H1 (cell line): ENCODE data around the gene CANT1. TPM values are rescaled to one million over a fixed set of nuclear protein-coding genes. Genes with fewer than 3 reads are reported as not detected.

Experiments used
- CTCF ChIA-PET: fragments of 300-600 bp; sonication (Branson Sonifier 250); formaldehyde crosslinking; loops from one replicate; lab custom pipeline; 2021; ENCODE audit not compliant: partially characterized antibody; lab: Charles Lee
- POLR2A ChIA-PET: fragments of 300-600 bp; sonication (Branson Sonifier 250); formaldehyde crosslinking; loops from one replicate; lab custom pipeline; 2021; ENCODE audit warnings: inconsistent platforms; ENCODE audit not compliant: partially characterized antibody; lab: Charles Lee
- DNase-seq, 2 experiments: peaks; one replicate each; pipeline versions ENCODE4 v3.0.0 to v3.0.0-alpha.2; 2010 to 2022; ENCODE audit warnings: low spot score in 2 of 2, low read depth in 1 of 2, mixed read lengths in 1 of 2
- FAIRE-seq: peaks from 2 replicates; lab custom pipeline; 2011; peaks lifted over from hg19 to GRCh38; lab: Jason Lieb, UNC
- H2AFZ ChIP-seq: 2 replicates; pipeline ENCODE4 v1.8.1; 2012; ENCODE audit warnings: low read length, inconsistent platforms
- H2AK5ac ChIP-seq: 2 replicates; pipeline ENCODE4 v1.6.1; 2013; ENCODE audit warnings: low read depth, low read length
- H2BK120ac ChIP-seq: replicated peaks from 2 replicates; pipeline ENCODE3; 2013; ENCODE audit warnings: low read depth, low read length, inconsistent platforms
- H2BK12ac ChIP-seq: 2 replicates; pipeline ENCODE4 v1.6.1; 2013; ENCODE audit warnings: low read depth, low read length
- H2BK15ac ChIP-seq: 2 replicates; pipeline ENCODE4 v1.6.1; 2013; ENCODE audit warnings: low read length
- H2BK20ac ChIP-seq: 2 replicates; pipeline ENCODE4 v1.6.1; 2013; ENCODE audit warnings: low read length
- H2BK5ac ChIP-seq: 2 replicates; pipeline ENCODE4 v1.6.1; 2013; ENCODE audit warnings: low read depth, low read length
- H3K14ac ChIP-seq: 2 replicates; pipeline ENCODE4 v1.6.1; 2013; ENCODE audit warnings: inconsistent platforms; ENCODE audit not compliant: insufficient read length
- H3K18ac ChIP-seq: 2 replicates; pipeline ENCODE4 v1.6.1; 2013; ENCODE audit warnings: low read length; ENCODE audit errors: extremely low read depth
- H3K23ac ChIP-seq: 2 replicates; pipeline ENCODE4 v1.6.1; 2013; ENCODE audit warnings: inconsistent platforms; ENCODE audit not compliant: insufficient read length
- H3K23me2 ChIP-seq: 2 replicates; pipeline ENCODE4 v1.6.1; 2013; ENCODE audit warnings: low read depth, low read length
- H3K27ac ChIP-seq: 2 replicates; pipeline ENCODE4 v1.6.1; 2011; ENCODE audit warnings: low read depth, low read length, inconsistent platforms
- H3K27me3 ChIP-seq, 4 experiments: replicated peaks in 1 of 4; 1 replicate in 1 of 4; 2 replicates in 3 of 4; pipeline versions ENCODE4 v1.6.1 to v1.8.1; 2011 to 2013; ENCODE audit warnings: low read length in 3 of 4, mild to moderate bottlenecking in 3 of 4, inconsistent platforms in 2 of 4, mixed read lengths in 2 of 4, moderate library complexity in 1 of 4; ENCODE audit not compliant: control insufficient read depth in 3 of 4, insufficient read depth in 3 of 4; ENCODE audit errors: extremely low read depth in 1 of 4
- H3K36me3 ChIP-seq, 4 experiments: 2 replicates each; pipeline versions ENCODE4 v1.6.1 to v1.8.1; 2011 to 2013; ENCODE audit warnings: mild to moderate bottlenecking in 4 of 4, low read length in 3 of 4, moderate library complexity in 2 of 4, control low read depth in 1 of 4, inconsistent platforms in 1 of 4; ENCODE audit not compliant: insufficient read depth in 4 of 4, control insufficient read depth in 2 of 4
- H3K4ac ChIP-seq: replicated peaks from 2 replicates; pipeline ENCODE3; 2013; ENCODE audit warnings: low read length, low read depth, mixed read lengths, inconsistent platforms; ENCODE audit not compliant: insufficient read length
- H3K4me1 ChIP-seq, 4 experiments: replicated peaks in 1 of 4; 1 replicate in 1 of 4; 2 replicates in 3 of 4; pipeline versions ENCODE4 v1.6.1 to v1.8.1; 2011 to 2013; ENCODE audit warnings: low read length in 3 of 4, inconsistent platforms in 2 of 4, mixed read lengths in 1 of 4; ENCODE audit not compliant: insufficient read depth in 4 of 4, control insufficient read depth in 3 of 4
- H3K4me2 ChIP-seq, 2 experiments: 2 replicates each; pipeline versions ENCODE4 v1.6.1 to v1.8.1; 2011 to 2013; ENCODE audit warnings: low read depth in 2 of 2, low read length in 2 of 2, control low read depth in 1 of 2, inconsistent platforms in 1 of 2, mild to moderate bottlenecking in 1 of 2; ENCODE audit not compliant: insufficient read depth in 1 of 2
- H3K4me3 ChIP-seq, 4 experiments: fragments of 200-600, 300-600 bp in 1 of 4; sonication (generic), shearing (Covaris generic), sonication (Bioruptor Twin) in 1 of 4; 2 replicates each; pipeline versions ENCODE4 v1.5.1 to v1.8.1; 2011 to 2016; ENCODE audit warnings: low read length in 4 of 4, low read depth in 3 of 4, control low read depth in 2 of 4, inconsistent platforms in 2 of 4, mild to moderate bottlenecking in 2 of 4, mixed read lengths in 1 of 4, moderate library complexity in 1 of 4; ENCODE audit not compliant: insufficient read depth in 2 of 4; ENCODE audit errors: extremely low read depth in 1 of 4
- H3K56ac ChIP-seq: replicated peaks from 2 replicates; pipeline ENCODE3; 2013; ENCODE audit warnings: low read depth, mild to moderate bottlenecking, mixed read lengths, low read length, inconsistent platforms; ENCODE audit not compliant: insufficient read length
- H3K79me1 ChIP-seq: 2 replicates; pipeline ENCODE4 v1.6.1; 2013; ENCODE audit warnings: low read depth, low read length, control low read depth
- H3K79me2 ChIP-seq, 2 experiments: 2 replicates each; pipeline versions ENCODE4 v1.6.1 to v1.8.1; 2012 to 2013; ENCODE audit warnings: low read length in 2 of 2, mild to moderate bottlenecking in 2 of 2, inconsistent platforms in 1 of 2; ENCODE audit not compliant: insufficient read depth in 2 of 2, control insufficient read depth in 1 of 2
- H3K9ac ChIP-seq, 4 experiments: replicated peaks in 1 of 4; 1 replicate in 1 of 4; 2 replicates in 3 of 4; pipeline versions ENCODE4 v1.6.1 to v1.8.1; 2011 to 2013; ENCODE audit warnings: low read depth in 3 of 4, low read length in 3 of 4, control low read depth in 2 of 4, mild to moderate bottlenecking in 2 of 4, moderate library complexity in 2 of 4, inconsistent platforms in 1 of 4; ENCODE audit errors: extremely low read depth in 1 of 4
- H3K9me3 ChIP-seq, 2 experiments: 2 replicates each; pipeline versions ENCODE4 v1.6.1 to v1.8.1; 2012 to 2013; ENCODE audit warnings: mild to moderate bottlenecking in 2 of 2, moderate library complexity in 2 of 2, control low read depth in 1 of 2, inconsistent platforms in 1 of 2, low read depth in 1 of 2, low read length in 1 of 2, mixed read lengths in 1 of 2; ENCODE audit not compliant: insufficient read depth in 2 of 2
- H4K20me1 ChIP-seq, 2 experiments: replicated peaks in 1 of 2; 2 replicates each; pipeline versions ENCODE3 to v1.8.1; 2011 to 2013; ENCODE audit warnings: inconsistent platforms in 2 of 2, low read length in 2 of 2, mild to moderate bottlenecking in 1 of 2; ENCODE audit not compliant: insufficient read depth in 2 of 2, control insufficient read depth in 1 of 2
- H4K5ac ChIP-seq: 2 replicates; pipeline ENCODE4 v1.6.1; 2013; ENCODE audit warnings: low read length, low read depth, mixed read lengths, inconsistent platforms; ENCODE audit not compliant: insufficient read length
- H4K8ac ChIP-seq: 2 replicates; pipeline ENCODE4 v1.8.0; 2013; ENCODE audit warnings: mild to moderate bottlenecking, moderate library complexity, low read length, inconsistent platforms; ENCODE audit not compliant: insufficient read depth; ENCODE audit errors: extremely low read depth
- H4K91ac ChIP-seq: replicated peaks from 2 replicates; pipeline ENCODE3; 2013; ENCODE audit warnings: low read length, mixed read lengths, inconsistent platforms; ENCODE audit not compliant: insufficient read length
- CREB1 ChIP-seq: IDR thresholded peaks from 2 replicates; pipeline ENCODE4 v1.6.1; 2012; ENCODE audit warnings: inconsistent platforms
- EZH2 ChIP-seq: fragments of 200-600 bp; sonication (generic); IDR thresholded peaks from 2 replicates; pipeline ENCODE4 v1.7.1; 2012; ENCODE audit warnings: low read depth, mild to moderate bottlenecking, moderate library complexity, low read length, inconsistent platforms; ENCODE audit not compliant: severe bottlenecking
- JUN ChIP-seq: IDR thresholded peaks from 2 replicates; pipeline ENCODE4 v1.6.1; 2011; ENCODE audit warnings: low read depth, mild to moderate bottlenecking, improper control_type of control experiment, low read length
- JUND ChIP-seq: IDR thresholded peaks from 2 replicates; pipeline ENCODE4 v1.6.1; 2011; ENCODE audit warnings: mild to moderate bottlenecking, improper control_type of control experiment, low read length
- PHF8 ChIP-seq: fragments of 200-600 bp; sonication (generic); conservative IDR thresholded peaks from 2 replicates; pipeline ENCODE4 v1.7.1; 2012; ENCODE audit warnings: low read depth, mild to moderate bottlenecking, inconsistent platforms, low read length, moderate library complexity
- RAD21 ChIP-seq, 2 experiments: IDR thresholded peaks in 1 of 2; conservative IDR thresholded peaks in 1 of 2; 2 replicates each; pipeline ENCODE4 v1.6.1; 2011; ENCODE audit warnings: low read depth in 2 of 2, low read length in 2 of 2, improper control_type of control experiment in 1 of 2, inconsistent platforms in 1 of 2, mild to moderate bottlenecking in 1 of 2, moderate library complexity in 1 of 2
- SIX5 ChIP-seq: IDR thresholded peaks from 2 replicates; pipeline ENCODE4 v1.6.1; 2011; ENCODE audit warnings: mild to moderate bottlenecking, low read depth, low read length
- SP1 ChIP-seq: IDR thresholded peaks from 2 replicates; pipeline ENCODE4 v1.6.1; 2011; ENCODE audit warnings: low read depth, low read length
- WGBS, 2 experiments: shearing (Covaris generic) in 1 of 2; methylation state at CpG; one replicate each; pipeline versions ENCODE4 v1.1.6 to v1.1.7; 2013 to 2015; ENCODE audit warnings: low lambda C conversion rate in 2 of 2, mixed read lengths in 2 of 2, inconsistent platforms in 1 of 2, low coverage in 1 of 2, missing lambda C conversion rate in 1 of 2; ENCODE audit not compliant: insufficient replicate concordance in 2 of 2, insufficient coverage in 1 of 2, insufficient read length in 1 of 2; ENCODE audit errors: extremely low coverage in 1 of 2, missing lambda C conversion rate in 1 of 2; 5-methylcytosine and 5-hydroxymethylcytosine counted together
- polyA plus RNA-seq, 7 experiments: library from polyadenylated mRNA; depleted of rRNA in 3 of 7; stranded (reverse) in 5 of 7; unstranded in 2 of 7; fragments of >200 nt in 5 of 7; fragments of 200-250 nt in 2 of 7; gene quantifications; 1 replicate in 5 of 7; 2 replicates in 1 of 7; 4 replicates in 1 of 7; pipeline versions ENCODE4 v1.2.1 to v1.2.3, GENCODE V29; 2011 to 2013; ENCODE audit warnings: missing spikeins in 2 of 7, mixed read lengths in 2 of 7
- total RNA-seq: library from RNA; stranded (reverse); fragmentation: NEBNext Ultra II Directional; extraction: Animal tissue kit (Norgen Biotek cat#: 25700); gene quantifications from 2 replicates; pipeline ENCODE4 v1.2.1, GENCODE V29; 2021
- TF ChIP-seq, protein P1 (sequence below): IDR thresholded peaks from 2 replicates; pipeline ENCODE4 v1.6.1; 2012; ENCODE audit warnings: low read length, inconsistent platforms

Gene CANT1
- total and polyA plus RNA-seq, 2 of the 8 experiments (the other 6 are each of a cell fraction or from before 2014, with no cell fraction given): 23.0 to 32.6 TPM

GRCh38 chr17:78944956-78945355, 64.6 kb downstream of the CANT1 start:
- H3K23ac ChIP-seq: no peak overlapping the region
- H3K9me3 ChIP-seq: peaks cover 0 to 1% of the 10 kb centered on the region in 2 experiments; a peak in 1 of 4 replicates
- no peak overlapping the region for H2BK120ac ChIP-seq
- no peaks in the 10 kb centered on the region for H3K36me3 ChIP-seq
- no peaks in the 10 kb centered on the region for H3K4me1 ChIP-seq
- no peaks in the 10 kb centered on the region for H3K23me2 ChIP-seq
- H2AFZ ChIP-seq: no peak overlapping the region
- no peak overlapping the region for H2BK20ac ChIP-seq
- no peak overlapping the region for H3K56ac ChIP-seq
- FAIRE-seq: no peak
- DNase-seq: no peak
- ChIA-PET CTCF (interaction anchor here (1.2 kb wide), 1 partner anchor 8 kb away, joined by 3 read pairs; no protein-coding TSS in a partner anchor), POLR2A (interaction anchor here (0.9 kb wide), 1 partner anchor 222 kb away, joined by 4 read pairs; no protein-coding TSS in a partner anchor)
- no peak overlapping the region for H2BK5ac ChIP-seq
- no peak overlapping the region for H2BK12ac ChIP-seq
- H2AK5ac ChIP-seq: no peak overlapping the region
- H4K8ac ChIP-seq: no peak overlapping the region; the same call in 1 of the 2 replicates
- H3K18ac ChIP-seq: no peak overlapping the region
- no peak overlapping the region for H3K4me3 ChIP-seq
- TF ChIP-seq RAD21 (IDR thresholded peaks at IDR 0.05 in 1 of 2, conservative IDR thresholded peaks at IDR 0.05 in 1 of 2; ENCODE audit: low read depth in 2 of 2, low read length in 2 of 2): no peak
- no peak for TF ChIP-seq JUN
- TF ChIP-seq SIX5: no peak
- TF ChIP-seq EZH2: no peak
- no peak for TF ChIP-seq CREB1
- no peak for TF ChIP-seq SP1
- no peak for TF ChIP-seq PHF8
- TF ChIP-seq JUND: no peak
- TF ChIP-seq, protein P1, sequence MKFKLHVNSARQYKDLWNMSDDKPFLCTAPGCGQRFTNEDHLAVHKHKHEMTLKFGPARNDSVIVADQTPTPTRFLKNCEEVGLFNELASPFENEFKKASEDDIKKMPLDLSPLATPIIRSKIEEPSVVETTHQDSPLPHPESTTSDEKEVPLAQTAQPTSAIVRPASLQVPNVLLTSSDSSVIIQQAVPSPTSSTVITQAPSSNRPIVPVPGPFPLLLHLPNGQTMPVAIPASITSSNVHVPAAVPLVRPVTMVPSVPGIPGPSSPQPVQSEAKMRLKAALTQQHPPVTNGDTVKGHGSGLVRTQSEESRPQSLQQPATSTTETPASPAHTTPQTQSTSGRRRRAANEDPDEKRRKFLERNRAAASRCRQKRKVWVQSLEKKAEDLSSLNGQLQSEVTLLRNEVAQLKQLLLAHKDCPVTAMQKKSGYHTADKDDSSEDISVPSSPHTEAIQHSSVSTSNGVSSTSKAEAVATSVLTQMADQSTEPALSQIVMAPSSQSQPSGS: no peak
- H3K4me2 ChIP-seq: no peak overlapping the region
- H4K91ac ChIP-seq: no peak overlapping the region
- H3K4ac ChIP-seq: no peak overlapping the region
- no peak overlapping the region for H3K9ac ChIP-seq
- no peaks in the 10 kb centered on the region for H3K79me1 ChIP-seq
- H3K14ac ChIP-seq: no peak overlapping the region
- H3K79me2 ChIP-seq: no peaks in the 10 kb centered on the region
- H4K20me1 ChIP-seq: peaks cover 0 to 1% of the 10 kb centered on the region in 2 experiments
- no peak overlapping the region for H2BK15ac ChIP-seq
- no peak overlapping the region for H3K27ac ChIP-seq
- no peaks in the 10 kb centered on the region for H3K27me3 ChIP-seq
- no peak overlapping the region for H4K5ac ChIP-seq
- 81% methylated on average over 9 of the region's 10 CpGs; no CpG with 5 or more reads in 1 of the 2 experiments for WGBS, 2 experiments
